HepG2 (cell line): ENCODE measurements around the gene OLAH. TPM values are rescaled to one million over a fixed set of nuclear protein-coding genes. Genes with fewer than 3 reads are reported as not detected.
A peak's percentile ranks its signal among the peaks of the same experiment; 100 is the strongest.

Experiments used
- ATF7 ChIP-seq, 2 experiments: fragments of 450-650 bp in 1 of 2; sonication (generic) in 1 of 2; formaldehyde crosslinking in 1 of 2; IDR thresholded peaks; 2 replicates each; pipeline versions ENCODE4 v1.4.0 to v1.6.1; 2016 to 2020; ENCODE audit warnings: antibody characterized with exemption in 1 of 2, mild to moderate bottlenecking in 1 of 2, missing genetic modification reagents in 1 of 2
- HCFC1 ChIP-seq: fragments of 150-350 bp; IDR thresholded peaks from 2 replicates; pipeline ENCODE4 v1.6.1; 2014; ENCODE audit warnings: low read depth, low read length
- IKZF4 ChIP-seq: sonication (generic); formaldehyde crosslinking; IDR thresholded peaks from 2 replicates; pipeline ENCODE4 v1.5.1; 2020; ENCODE audit warnings: borderline replicate concordance, mild to moderate bottlenecking, low read depth, missing genetic modification reagents; ENCODE audit errors: not compliant biosample characterization
- MTF2 ChIP-seq: sonication (generic); formaldehyde crosslinking; IDR thresholded peaks from 2 replicates; pipeline ENCODE4 v1.5.0; 2020; ENCODE audit warnings: missing genetic modification reagents, borderline replicate concordance
- NBN ChIP-seq: fragments of 450-650 bp; conservative IDR thresholded peaks from 2 replicates; pipeline ENCODE4 v1.6.1; 2017
- NFRKB ChIP-seq: fragments of 450-650 bp; IDR thresholded peaks from 2 replicates; pipeline ENCODE4 v1.6.1; 2017
- NPAS2 ChIP-seq: sonication (generic); formaldehyde crosslinking; IDR thresholded peaks from 2 replicates; pipeline ENCODE4 v1.8.0; 2022; ENCODE audit warnings: mild to moderate bottlenecking, missing genetic modification reagents, borderline replicate concordance
- ZFP36L2 ChIP-seq: sonication (generic); formaldehyde crosslinking; IDR thresholded peaks from 2 replicates; pipeline ENCODE4 v1.4.0; 2020; ENCODE audit warnings: missing genetic modification reagents
- ZNF350 ChIP-seq: sonication (generic); formaldehyde crosslinking; IDR thresholded peaks from 2 replicates; pipeline ENCODE4 v1.4.0; 2020; ENCODE audit warnings: mild to moderate bottlenecking, low read depth, missing genetic modification reagents, borderline replicate concordance
- polyA plus RNA-seq, 8 experiments: library from polyadenylated mRNA; depleted of rRNA in 3 of 8; stranded (reverse) in 7 of 8; unstranded in 1 of 8; fragments of >200 nt; fragmentation: Illumina TruSeq in 4 of 8; extraction: Trizol in 4 of 8; gene quantifications; 2 replicates each; pipeline versions ENCODE4 v1.2.1 to v1.2.3, GENCODE V29; 2011 to 2016; ENCODE audit warnings: low read depth in 4 of 8, missing spikeins in 1 of 8, mixed read lengths in 1 of 8; ENCODE audit not compliant: insufficient read depth in 1 of 8
- total RNA-seq, 5 experiments: library from RNA; depleted of rRNA; stranded (reverse); fragments of >200 nt; fragmentation: Illumina TruSeq; extraction: Trizol; gene quantifications; 2 replicates each; pipeline ENCODE4 v1.2.3, GENCODE V29; 2016; ENCODE audit warnings: low read depth in 1 of 5
- TF ChIP-seq, protein P1 (sequence below): sonication (generic); formaldehyde crosslinking; IDR thresholded peaks from 2 replicates; pipeline ENCODE4 v1.9.0; 2022; ENCODE audit warnings: missing genetic modification reagents, mild to moderate bottlenecking, borderline replicate concordance
- TF ChIP-seq, protein P2 (sequence below): sonication (generic); formaldehyde crosslinking; IDR thresholded peaks from 2 replicates; pipeline ENCODE4 v1.5.1; 2020; ENCODE audit warnings: missing genetic modification reagents, mild to moderate bottlenecking, borderline replicate concordance
- TF ChIP-seq, protein P3 (sequence below): sonication (generic); formaldehyde crosslinking; IDR thresholded peaks from 2 replicates; pipeline ENCODE4 v1.5.0; 2020; ENCODE audit warnings: missing genetic modification reagents
- TF ChIP-seq, protein P4 (sequence below): sonication (generic); formaldehyde crosslinking; conservative IDR thresholded peaks from 2 replicates; pipeline ENCODE4 v1.8.0; 2022; ENCODE audit warnings: missing genetic modification reagents
- TF ChIP-seq, protein P5 (sequence below): sonication (generic); formaldehyde crosslinking; IDR thresholded peaks from 2 replicates; pipeline ENCODE4 v1.8.1; 2022; ENCODE audit warnings: low read depth, mild to moderate bottlenecking, missing genetic modification reagents

The OLAH gene
- total and polyA plus RNA-seq, 2 of the 13 experiments (the other 11 are each of a cell fraction or from before 2014, with no cell fraction given), result 0.13 TPM; not detected in 1

DNA sequence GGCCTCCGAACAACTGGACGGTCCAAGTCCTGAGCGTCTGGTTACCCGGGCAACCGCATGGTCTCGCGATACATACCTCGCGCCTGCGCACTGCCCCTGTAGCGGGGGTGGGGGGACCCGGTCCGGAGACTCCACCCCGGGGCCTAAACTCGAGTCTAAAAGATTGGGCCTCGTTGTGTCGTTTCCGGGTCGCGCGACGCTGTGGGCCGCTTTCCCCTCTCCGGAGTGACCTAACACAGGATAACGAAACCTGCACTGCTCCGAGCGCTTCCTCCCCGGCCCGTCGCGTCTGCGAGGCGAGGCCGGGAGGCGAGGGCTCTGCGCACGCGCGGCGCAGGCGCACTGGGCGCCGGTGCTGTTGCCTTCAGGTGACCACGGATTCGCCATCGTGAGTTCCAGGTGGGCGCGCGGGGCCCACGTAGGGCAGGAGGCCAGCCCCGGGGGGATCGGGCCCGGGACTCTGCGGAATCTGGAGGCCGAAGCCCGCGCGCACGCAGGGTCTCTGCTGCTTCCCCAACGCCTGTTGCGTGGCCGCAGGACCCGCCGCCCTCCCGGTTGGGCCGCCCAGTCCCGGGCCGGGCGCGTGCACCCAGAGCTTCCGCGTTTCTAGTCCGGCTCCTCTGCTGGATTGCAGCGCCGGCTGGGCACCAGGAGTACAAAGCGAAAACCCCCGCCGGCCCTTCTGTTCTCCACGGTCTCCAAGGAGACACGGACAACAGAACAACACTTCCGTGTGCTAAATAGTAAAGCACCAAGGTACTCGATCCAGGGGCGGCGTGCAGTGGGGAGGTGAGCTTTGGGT lies 53.5 kb downstream of the OLAH start, which contains the start of gene RPP38 (continued):
- TF ChIP-seq, protein P1, sequence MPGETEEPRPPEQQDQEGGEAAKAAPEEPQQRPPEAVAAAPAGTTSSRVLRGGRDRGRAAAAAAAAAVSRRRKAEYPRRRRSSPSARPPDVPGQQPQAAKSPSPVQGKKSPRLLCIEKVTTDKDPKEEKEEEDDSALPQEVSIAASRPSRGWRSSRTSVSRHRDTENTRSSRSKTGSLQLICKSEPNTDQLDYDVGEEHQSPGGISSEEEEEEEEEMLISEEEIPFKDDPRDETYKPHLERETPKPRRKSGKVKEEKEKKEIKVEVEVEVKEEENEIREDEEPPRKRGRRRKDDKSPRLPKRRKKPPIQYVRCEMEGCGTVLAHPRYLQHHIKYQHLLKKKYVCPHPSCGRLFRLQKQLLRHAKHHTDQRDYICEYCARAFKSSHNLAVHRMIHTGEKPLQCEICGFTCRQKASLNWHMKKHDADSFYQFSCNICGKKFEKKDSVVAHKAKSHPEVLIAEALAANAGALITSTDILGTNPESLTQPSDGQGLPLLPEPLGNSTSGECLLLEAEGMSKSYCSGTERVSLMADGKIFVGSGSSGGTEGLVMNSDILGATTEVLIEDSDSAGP (CRISPR knock-in tag), result peak; percentile 94
- TF ChIP-seq NFRKB (no peak), ZNF350 (CRISPR knock-in tag) (peak; percentile 61), ATF7 (IDR thresholded peaks at IDR 0.05) (no peak), ATF7 (CRISPR knock-in tag; IDR thresholded peaks at IDR 0.05) (peak; percentile 76), NPAS2 (no peak), NBN (no peak), IKZF4 (CRISPR knock-in tag) (peak; percentile 98), MTF2 (CRISPR knock-in tag) (peak; percentile 94; the same call in 1 of the 2 replicates), ZFP36L2 (CRISPR knock-in tag) (no peak; the same call in 1 of the 2 replicates), HCFC1 (no peak; the same call in 1 of the 2 replicates)
- TF ChIP-seq, protein P2, sequence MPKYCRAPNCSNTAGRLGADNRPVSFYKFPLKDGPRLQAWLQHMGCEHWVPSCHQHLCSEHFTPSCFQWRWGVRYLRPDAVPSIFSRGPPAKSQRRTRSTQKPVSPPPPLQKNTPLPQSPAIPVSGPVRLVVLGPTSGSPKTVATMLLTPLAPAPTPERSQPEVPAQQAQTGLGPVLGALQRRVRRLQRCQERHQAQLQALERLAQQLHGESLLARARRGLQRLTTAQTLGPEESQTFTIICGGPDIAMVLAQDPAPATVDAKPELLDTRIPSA (CRISPR knock-in tag), result no peak
- TF ChIP-seq, protein P3, sequence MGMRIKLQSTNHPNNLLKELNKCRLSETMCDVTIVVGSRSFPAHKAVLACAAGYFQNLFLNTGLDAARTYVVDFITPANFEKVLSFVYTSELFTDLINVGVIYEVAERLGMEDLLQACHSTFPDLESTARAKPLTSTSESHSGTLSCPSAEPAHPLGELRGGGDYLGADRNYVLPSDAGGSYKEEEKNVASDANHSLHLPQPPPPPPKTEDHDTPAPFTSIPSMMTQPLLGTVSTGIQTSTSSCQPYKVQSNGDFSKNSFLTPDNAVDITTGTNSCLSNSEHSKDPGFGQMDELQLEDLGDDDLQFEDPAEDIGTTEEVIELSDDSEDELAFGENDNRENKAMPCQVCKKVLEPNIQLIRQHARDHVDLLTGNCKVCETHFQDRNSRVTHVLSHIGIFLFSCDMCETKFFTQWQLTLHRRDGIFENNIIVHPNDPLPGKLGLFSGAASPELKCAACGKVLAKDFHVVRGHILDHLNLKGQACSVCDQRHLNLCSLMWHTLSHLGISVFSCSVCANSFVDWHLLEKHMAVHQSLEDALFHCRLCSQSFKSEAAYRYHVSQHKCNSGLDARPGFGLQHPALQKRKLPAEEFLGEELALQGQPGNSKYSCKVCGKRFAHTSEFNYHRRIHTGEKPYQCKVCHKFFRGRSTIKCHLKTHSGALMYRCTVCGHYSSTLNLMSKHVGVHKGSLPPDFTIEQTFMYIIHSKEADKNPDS (CRISPR knock-in tag), result no peak; the same call in 1 of the 2 replicates
- TF ChIP-seq, protein P4, sequence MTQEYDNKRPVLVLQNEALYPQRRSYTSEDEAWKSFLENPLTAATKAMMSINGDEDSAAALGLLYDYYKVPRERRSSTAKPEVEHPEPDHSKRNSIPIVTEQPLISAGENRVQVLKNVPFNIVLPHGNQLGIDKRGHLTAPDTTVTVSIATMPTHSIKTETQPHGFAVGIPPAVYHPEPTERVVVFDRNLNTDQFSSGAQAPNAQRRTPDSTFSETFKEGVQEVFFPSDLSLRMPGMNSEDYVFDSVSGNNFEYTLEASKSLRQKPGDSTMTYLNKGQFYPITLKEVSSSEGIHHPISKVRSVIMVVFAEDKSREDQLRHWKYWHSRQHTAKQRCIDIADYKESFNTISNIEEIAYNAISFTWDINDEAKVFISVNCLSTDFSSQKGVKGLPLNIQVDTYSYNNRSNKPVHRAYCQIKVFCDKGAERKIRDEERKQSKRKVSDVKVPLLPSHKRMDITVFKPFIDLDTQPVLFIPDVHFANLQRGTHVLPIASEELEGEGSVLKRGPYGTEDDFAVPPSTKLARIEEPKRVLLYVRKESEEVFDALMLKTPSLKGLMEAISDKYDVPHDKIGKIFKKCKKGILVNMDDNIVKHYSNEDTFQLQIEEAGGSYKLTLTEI, result no peak
- TF ChIP-seq, protein P5, sequence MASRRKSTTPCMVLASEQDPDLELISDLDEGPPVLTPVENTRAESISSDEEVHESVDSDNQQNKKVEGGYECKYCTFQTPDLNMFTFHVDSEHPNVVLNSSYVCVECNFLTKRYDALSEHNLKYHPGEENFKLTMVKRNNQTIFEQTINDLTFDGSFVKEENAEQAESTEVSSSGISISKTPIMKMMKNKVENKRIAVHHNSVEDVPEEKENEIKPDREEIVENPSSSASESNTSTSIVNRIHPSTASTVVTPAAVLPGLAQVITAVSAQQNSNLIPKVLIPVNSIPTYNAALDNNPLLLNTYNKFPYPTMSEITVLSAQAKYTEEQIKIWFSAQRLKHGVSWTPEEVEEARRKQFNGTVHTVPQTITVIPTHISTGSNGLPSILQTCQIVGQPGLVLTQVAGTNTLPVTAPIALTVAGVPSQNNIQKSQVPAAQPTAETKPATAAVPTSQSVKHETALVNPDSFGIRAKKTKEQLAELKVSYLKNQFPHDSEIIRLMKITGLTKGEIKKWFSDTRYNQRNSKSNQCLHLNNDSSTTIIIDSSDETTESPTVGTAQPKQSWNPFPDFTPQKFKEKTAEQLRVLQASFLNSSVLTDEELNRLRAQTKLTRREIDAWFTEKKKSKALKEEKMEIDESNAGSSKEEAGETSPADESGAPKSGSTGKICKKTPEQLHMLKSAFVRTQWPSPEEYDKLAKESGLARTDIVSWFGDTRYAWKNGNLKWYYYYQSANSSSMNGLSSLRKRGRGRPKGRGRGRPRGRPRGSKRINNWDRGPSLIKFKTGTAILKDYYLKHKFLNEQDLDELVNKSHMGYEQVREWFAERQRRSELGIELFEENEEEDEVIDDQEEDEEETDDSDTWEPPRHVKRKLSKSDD (CRISPR knock-in tag), result 0 out of 2 replicates have a peak, but pooled peaks have one; percentile 50
